ENCODE measurements around the gene RSPO3.

The RSPO3 gene

GRCh38 chr6:127164565-127164964, 46.1 kb downstream of the RSPO3 start:
- DNase-seq, result no peak

- no peak for DNase-seq
Observed at GRCh38 chr6:127173156-127173940, 54.9 kb downstream of the RSPO3 start.

DNA sequence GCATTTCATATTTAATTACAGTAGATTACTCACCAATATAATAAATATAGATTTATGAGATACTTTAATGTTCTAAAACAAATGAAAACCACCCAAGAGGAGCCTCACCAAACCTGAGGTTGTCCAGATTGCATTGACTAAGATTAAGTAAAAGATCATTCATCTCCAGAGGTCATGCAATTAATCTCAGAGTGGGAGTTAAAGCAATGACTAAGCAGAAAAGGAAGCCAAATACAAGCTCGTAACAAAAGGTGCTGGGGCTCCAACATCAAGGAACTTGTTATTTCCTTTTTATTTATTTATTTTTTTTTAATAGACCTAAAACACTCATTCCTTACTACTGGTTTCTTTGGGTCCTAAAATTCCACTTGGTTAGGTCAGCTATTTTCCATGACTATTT, 57.7 kb downstream of the RSPO3 start:
- no peak for DNase-seq

DNA sequence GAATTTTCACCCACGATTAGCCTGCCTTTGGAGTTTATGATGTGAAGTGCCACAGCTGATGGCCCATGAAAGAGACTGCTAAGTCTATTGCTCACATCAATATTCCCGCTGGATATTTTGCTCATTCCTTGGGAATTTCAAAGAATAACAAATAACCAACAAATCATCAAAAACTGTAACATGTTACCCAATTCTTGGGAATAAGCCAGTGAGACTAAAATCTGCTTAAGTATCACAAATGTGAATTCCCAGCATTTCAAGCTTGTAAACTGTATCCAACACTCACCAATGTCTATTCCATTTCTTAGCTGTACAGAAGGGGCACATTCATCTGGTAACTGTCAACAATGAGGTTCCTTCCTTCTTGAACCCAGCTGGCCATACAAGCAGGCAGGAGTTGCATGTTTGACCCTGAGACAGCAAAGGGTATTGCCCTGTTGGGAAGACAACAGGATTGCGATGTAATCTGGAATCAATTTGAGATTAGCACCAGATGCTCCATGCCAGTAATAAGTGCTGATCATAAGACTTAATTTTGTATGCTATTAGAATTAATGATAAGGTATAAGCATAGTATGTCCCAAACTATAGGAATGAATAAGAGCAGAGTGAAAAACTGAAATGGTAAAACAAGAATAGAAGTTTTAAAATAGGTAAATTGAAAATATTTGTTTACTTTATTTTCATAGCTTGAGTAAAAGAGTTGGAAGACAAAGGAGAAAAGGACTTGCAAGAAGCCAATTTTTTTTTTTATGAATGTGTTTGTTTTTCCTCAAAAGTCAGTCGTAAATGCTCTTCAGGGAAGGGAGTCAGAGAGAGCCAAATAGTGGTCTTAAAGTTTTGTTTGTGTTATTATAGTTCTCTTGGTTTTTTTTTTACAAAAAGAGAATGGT, 58.8 kb downstream of the RSPO3 start:
- DNase-seq, result no peak

DNA sequence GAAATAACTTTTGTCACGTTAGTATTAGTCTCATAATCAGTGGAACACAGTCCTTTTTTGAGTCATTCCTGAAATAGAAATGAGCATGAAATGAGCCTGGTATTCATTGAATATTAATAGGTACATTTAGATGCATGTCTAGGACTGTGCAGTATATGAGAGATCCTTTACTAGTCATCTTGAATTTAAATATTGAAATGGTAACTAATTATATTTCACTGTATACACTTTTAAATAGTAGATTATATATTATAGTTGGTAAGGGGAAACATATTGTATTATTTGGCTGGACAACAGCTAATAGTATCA, 59.4 kb downstream of the RSPO3 start:
- DNase-seq, result no peak

DNA sequence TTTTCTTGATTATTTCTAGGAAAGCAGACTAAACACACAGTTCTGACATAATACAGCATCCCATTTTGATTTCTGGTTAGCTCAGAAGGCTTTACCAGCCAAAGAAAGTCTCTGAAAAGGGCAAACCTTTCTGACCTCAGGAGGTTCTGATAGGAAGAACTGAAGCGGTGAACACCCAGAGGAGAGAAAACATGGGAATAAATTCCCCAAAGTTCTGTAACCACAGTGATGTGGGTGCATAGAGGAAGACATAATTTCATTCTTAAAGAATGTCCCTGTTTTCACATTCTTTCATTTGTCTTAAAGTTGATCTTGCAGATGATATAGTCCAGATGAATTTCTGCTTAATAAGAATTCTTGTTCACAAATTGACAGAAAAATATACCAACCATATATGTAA, 60.3 kb downstream of the RSPO3 start:
- no peak for DNase-seq

GRCh38 chr6:127180426-127180825, 62.0 kb downstream of the RSPO3 start:
- DNase-seq, result no peak

- DNase-seq, result no peak
Observed at GRCh38 chr6:127182501-127182900, 64.0 kb downstream of the RSPO3 start.

DNA sequence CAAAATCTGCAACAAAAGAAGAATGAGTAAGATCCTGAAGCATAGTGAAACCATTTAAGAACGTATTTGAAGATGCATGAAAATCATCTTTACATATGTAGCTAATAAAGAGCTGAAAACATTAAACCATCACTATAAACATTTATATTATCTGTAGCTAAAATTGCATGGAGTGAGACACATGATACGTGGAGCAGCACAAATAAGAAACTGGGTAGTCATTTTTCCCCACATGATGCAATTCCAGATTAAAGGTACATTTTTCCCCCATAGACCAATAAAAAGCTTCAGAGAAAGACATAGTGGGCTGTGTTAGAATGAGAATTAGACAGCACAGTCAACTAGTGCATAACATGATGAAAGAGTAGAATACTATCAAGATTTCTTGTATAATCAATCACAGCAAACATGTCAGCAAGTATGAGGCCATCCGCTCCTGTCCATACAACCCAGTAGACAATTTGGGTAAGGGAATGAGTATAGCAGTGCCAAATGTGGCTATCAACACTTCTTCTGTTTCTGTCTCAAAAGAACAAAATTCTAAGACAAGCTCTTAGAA, 67.0 kb downstream of the RSPO3 start:
- no peak for DNase-seq

GRCh38 chr6:127186889-127187288, 68.4 kb downstream of the RSPO3 start:
- peak; percentile 15 for DNase-seq

GRCh38 chr6:127188744-127189143, 70.3 kb downstream of the RSPO3 start:
- DNase-seq, result no peak

- DNase-seq, result peak; percentile 5
Observed at GRCh38 chr6:127190552-127190951, 72.1 kb downstream of the RSPO3 start.

DNA sequence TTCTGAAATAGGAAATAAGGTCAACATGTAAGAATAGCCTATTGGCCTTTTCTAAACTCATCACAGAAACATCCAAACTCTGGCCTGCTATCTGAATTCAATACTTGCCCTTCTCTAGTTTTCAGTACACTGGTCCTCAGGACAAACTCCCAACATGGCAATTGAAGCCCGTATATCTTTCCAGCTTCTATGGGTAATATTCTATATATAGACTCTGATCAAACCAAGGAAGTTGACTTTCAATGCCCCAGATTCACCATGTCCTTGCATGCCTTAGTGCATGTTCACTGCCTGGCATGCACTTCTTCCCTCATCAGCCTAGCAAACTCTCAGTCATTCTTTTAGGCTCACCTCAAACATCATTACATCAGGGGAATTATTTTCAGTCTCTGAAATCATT, 73.2 kb downstream of the RSPO3 start:
- DNase-seq, result no peak

DNA sequence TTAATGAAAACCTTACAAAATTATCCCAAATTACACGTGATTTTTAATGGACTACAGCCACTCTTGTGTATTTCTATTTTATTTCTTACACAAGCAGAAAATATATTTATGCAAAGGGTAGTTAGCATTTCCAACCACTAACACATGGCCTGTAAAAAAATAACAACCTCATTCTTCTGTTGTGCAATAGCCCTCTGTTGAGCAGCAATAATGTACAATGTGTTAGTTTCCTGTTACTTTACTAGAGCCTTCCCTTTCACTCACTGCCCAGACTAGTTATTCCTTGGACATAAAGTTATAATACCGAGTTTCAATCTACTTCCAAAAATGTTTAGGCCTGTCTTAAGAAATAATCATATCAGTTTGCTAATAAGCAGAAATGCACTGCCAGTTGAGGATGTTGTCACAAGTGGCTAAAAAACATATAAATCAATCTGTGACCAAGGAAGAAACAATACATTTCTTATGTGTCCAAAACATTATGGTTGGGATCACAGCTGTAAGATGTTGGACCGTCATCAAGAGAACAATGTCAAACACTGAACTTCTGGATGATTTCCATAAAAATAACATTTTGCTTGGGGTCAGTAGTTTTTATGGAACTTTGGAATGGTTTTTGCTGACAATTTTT, 74.6 kb downstream of the RSPO3 start:
- DNase-seq, result no peak

- DNase-seq, result no peak
Observed at GRCh38 chr6:127195833-127196232, 77.4 kb downstream of the RSPO3 start.

- no peak for DNase-seq
Observed at GRCh38 chr6:127198549-127198948, 80.1 kb downstream of the RSPO3 start.

DNA sequence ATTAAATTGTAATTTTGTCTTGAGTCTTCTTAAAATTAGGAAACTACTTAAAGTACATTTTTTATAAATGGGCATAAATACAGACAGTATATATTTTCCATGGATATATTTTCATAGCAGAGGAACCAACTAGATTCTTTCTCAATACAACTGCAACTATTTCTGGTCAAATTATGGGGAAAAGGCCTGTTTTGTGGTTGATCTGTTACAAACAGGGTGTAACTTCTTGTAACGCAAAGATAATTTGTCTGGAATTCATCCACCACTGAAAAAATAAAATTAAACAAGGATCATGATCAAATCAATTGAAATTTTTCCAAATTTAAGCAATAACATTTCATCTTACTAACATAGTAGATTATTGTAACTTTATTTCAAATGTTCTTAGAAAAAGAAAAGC, 81.0 kb downstream of the RSPO3 start:
- no peak for DNase-seq

GRCh38 chr6:127200114-127200513, 81.6 kb downstream of the RSPO3 start:
- no peak for DNase-seq

DNA sequence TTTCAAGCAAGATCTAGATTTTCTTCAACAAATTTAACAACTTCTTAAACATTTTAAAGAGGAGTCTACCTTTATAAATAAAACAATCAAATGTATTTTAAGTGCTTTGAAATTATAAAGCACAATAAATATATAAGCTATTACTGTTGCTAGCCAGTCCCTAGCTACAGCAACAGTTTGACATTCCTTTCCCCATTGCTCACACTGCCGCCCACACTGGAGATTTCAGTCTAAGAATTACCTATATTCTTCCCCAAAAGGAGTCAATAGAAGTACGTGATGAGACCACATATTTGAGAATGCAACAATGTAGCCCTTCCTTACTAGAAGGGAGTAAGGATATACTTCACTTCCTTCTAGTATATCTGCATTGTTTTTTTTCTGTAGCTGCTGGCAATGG, 82.8 kb downstream of the RSPO3 start:
- no peak for DNase-seq

- DNase-seq, result no peak
Observed at GRCh38 chr6:127202676-127203075, 84.2 kb downstream of the RSPO3 start.

GRCh38 chr6:127204281-127204680, 85.8 kb downstream of the RSPO3 start:
- DNase-seq, result no peak

- DNase-seq, result no peak
Observed at GRCh38 chr6:127205036-127205435, 86.6 kb downstream of the RSPO3 start.

DNA sequence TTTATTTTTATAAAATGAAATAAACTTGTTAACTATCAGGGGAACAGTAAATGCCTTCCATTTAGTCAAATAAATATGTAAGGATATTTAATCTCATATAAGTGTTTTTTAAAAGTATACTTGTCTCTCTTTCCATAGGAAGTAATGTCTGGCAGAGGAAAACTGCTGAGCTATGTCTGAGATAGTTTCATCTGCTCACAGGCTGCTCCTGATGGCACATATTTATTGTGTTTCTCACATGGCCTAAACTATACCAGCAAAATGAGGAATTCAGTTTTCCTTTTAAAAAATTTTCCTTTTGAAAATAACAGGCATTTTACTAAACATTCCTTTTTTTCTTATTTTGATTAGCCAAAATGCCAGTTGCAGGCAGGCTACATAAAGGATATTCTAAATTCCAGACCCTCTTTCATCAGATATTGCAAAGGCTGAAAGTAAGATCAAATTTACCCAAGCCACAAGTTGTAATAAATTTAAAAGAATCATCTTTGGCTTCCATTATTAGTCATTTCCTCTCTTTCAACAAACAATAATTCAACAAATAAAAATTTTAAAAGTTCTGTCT, 88.1 kb downstream of the RSPO3 start:
- no peak for DNase-seq

Measured in RPMI8226 (cell line).